Large intestine (tissue), 3 donors: ENCODE results near the gene SLC6A3. TPM values are rescaled to one million over a fixed set of nuclear protein-coding genes. Genes with fewer than 3 reads are reported as not detected.

ENCODE experiments used
- DNase-seq, 2 donors: peaks; one replicate each; pipeline versions ENCODE4 v3.0.0 to v3.0.0-alpha.2; 2013
- H3K27ac ChIP-seq: one replicate; pipeline ENCODE4 v1.5.1; 2013; ENCODE audit warnings: low read length
- H3K27me3 ChIP-seq: 2 replicates; pipeline ENCODE4 v1.6.1; 2013; ENCODE audit warnings: low read length; ENCODE audit not compliant: control insufficient read depth, insufficient read depth
- H3K36me3 ChIP-seq: 2 replicates; pipeline ENCODE4 v1.6.1; 2013; ENCODE audit warnings: low read length; ENCODE audit not compliant: control insufficient read depth, insufficient read depth
- H3K4me1 ChIP-seq: one replicate; pipeline ENCODE4 v1.6.1; 2013; ENCODE audit warnings: low read length; ENCODE audit not compliant: control insufficient read depth, insufficient read depth
- H3K4me3 ChIP-seq: one replicate; pipeline ENCODE4 v1.5.1; 2013; ENCODE audit warnings: low read length
- H3K9me3 ChIP-seq: one replicate; pipeline ENCODE4 v1.6.1; 2013; ENCODE audit warnings: mild to moderate bottlenecking, low read depth, low read length, moderate library complexity; ENCODE audit not compliant: control insufficient read depth
- WGBS: methylation state at CpG from one replicate; pipeline ENCODE4 v1.1.5; 2013; ENCODE audit warnings: low lambda C conversion rate; ENCODE audit not compliant: insufficient coverage; 5-methylcytosine and 5-hydroxymethylcytosine counted together
- polyA plus RNA-seq: library from polyadenylated mRNA; unstranded; fragments of 120-200 nt; gene quantifications from one replicate; pipeline ENCODE4 v1.2.1, GENCODE V29; 2013

The SLC6A3 gene
- polyA plus RNA-seq, 1 donor = 0.13 TPM

GRCh38 chr5:1420211-1421195 lies 24.7 kb downstream of the SLC6A3 start:
- no peak overlapping the region for H3K27ac ChIP-seq
- H3K36me3 ChIP-seq = no peaks in the 10 kb centered on the region
- DNase-seq = no peak
- H3K9me3 ChIP-seq = peaks cover 7% of the 10 kb centered on the region
- WGBS = no CpG with 5 or more reads among the region's 23 CpGs
- H3K4me3 ChIP-seq = no peak overlapping the region
- no peaks in the 10 kb centered on the region for H3K27me3 ChIP-seq
- no peaks in the 10 kb centered on the region for H3K4me1 ChIP-seq

DNA sequence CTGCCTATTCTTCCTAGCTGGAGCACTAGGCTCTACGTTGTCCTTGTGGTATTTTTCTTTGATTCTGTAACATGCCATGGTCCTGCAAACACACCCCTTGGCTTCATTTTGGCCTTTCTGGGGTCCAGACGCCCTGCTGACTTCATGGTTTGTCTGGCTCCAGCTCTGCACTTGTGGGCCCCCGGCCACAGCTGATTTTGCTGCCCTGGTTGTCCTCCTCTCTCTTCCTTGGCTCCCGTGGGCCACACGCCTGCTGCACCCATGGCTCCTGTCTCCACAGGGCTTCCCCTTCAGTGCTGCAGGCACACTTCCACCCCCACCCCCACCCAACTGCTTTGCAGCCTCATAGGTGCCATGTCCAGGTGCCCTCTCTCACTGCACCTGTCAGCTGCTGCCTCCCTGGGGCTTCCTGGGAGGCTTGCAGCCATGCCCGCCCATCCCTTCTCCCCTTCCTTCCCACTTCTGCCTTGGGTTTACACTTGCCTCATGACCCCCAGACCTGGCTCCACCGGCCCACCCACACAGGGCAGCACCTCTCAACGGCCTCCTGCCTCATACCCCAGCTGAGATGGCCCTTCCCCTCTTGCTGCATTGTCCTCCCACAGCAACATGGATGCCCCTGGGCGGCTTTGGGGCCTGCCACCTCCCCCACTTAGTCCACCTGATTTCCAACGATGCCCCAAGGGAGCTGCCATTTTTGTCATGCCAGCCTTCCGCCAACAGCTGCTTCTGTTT lies 25.6 kb downstream of the SLC6A3 start:
- Histone ChIP-seq H3K27me3 (no peaks in the 10 kb centered on the region), H3K4me3 (no peak overlapping the region), H3K9me3 (peaks cover 7% of the 10 kb centered on the region), H3K4me1 (no peaks in the 10 kb centered on the region), H3K27ac (no peak overlapping the region), H3K36me3 (no peaks in the 10 kb centered on the region)
- WGBS = 52% methylated on average over 2 of the region's 11 CpGs
- DNase-seq = no peak

GRCh38 chr5:1418921-1419280 lies 26.3 kb downstream of the SLC6A3 start:
- H3K27me3 ChIP-seq = no peaks in the 10 kb centered on the region
- no peak overlapping the region for H3K27ac ChIP-seq
- H3K9me3 ChIP-seq = peaks cover 7% of the 10 kb centered on the region
- no peaks in the 10 kb centered on the region for H3K4me1 ChIP-seq
- H3K4me3 ChIP-seq = no peak overlapping the region
- DNase-seq = no peak
- no peaks in the 10 kb centered on the region for H3K36me3 ChIP-seq

- Histone ChIP-seq H3K9me3 (peaks cover 7% of the 10 kb centered on the region), H3K4me1 (no peaks in the 10 kb centered on the region), H3K27me3 (peaks cover 2% of the 10 kb centered on the region), H3K4me3 (no peak overlapping the region), H3K36me3 (no peaks in the 10 kb centered on the region), H3K27ac (no peak overlapping the region)
- DNase-seq = no peak
- 81% methylated on average over 2 of the region's 2 CpGs for WGBS
These were observed 26.9 kb downstream of the SLC6A3 start for GRCh38 chr5:1418238-1418920.

- Histone ChIP-seq H3K9me3 (peaks cover 7% of the 10 kb centered on the region), H3K27ac (no peak overlapping the region), H3K27me3 (peaks cover 5% of the 10 kb centered on the region), H3K4me3 (no peak overlapping the region), H3K36me3 (no peaks in the 10 kb centered on the region), H3K4me1 (no peaks in the 10 kb centered on the region)
- no peak for DNase-seq
- WGBS = no CpG with 5 or more reads among the region's 6 CpGs
These were observed 27.5 kb downstream of the SLC6A3 start for GRCh38 chr5:1417586-1418225.

- H3K4me3 ChIP-seq = no peak overlapping the region
- no peaks in the 10 kb centered on the region for H3K36me3 ChIP-seq
- WGBS = no CpG with 5 or more reads among the region's 12 CpGs
- peaks cover 5% of the 10 kb centered on the region for H3K27me3 ChIP-seq
- peaks cover 7% of the 10 kb centered on the region for H3K9me3 ChIP-seq
- H3K27ac ChIP-seq = no peak overlapping the region
- H3K4me1 ChIP-seq = no peaks in the 10 kb centered on the region
- DNase-seq = no peak
These were observed 28.3 kb downstream of the SLC6A3 start for GRCh38 chr5:1416856-1417469.

DNA sequence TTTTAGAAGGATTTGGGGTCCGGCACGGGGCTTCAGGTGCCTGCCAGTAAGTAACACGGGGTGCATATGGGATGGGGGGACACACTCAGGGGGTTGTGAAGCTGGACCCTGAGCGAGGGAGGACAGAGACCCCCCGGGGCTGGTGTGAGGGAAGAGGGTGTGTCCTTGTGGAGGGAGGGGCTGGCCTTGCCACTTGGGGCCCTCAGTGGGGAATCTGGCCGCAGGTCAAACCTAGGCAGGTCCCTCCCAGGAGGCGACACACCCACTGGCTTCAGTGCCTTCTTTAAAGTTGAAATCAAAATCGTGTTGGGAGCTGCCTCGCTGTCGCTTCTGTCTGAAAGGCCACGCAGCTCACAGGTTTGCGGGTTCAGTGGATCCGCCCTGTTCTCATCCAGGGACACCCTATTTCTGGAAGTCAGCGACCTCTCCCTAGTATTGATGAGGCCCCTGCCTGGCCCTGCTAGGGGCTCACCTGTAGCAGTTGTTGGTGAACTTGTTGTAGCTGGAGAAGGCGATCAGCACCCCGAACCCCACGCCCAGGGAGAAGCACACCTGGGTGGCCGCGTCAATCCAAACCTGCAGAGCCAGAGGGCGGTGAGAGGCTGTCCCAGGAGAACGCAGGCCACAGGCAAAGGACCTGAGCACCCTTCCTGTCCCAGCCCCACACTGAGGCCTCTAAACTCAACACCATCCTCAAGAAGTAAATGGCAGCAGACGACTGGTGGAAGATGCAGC lies 29.4 kb downstream of the SLC6A3 start:
- DNase-seq = no peak
- Histone ChIP-seq H3K4me3 (no peak overlapping the region), H3K9me3 (no peaks in the 10 kb centered on the region), H3K36me3 (no peaks in the 10 kb centered on the region), H3K27ac (no peak overlapping the region), H3K4me1 (no peaks in the 10 kb centered on the region), H3K27me3 (peaks cover 5% of the 10 kb centered on the region)
- WGBS = no CpG with 5 or more reads among the region's 22 CpGs

DNA sequence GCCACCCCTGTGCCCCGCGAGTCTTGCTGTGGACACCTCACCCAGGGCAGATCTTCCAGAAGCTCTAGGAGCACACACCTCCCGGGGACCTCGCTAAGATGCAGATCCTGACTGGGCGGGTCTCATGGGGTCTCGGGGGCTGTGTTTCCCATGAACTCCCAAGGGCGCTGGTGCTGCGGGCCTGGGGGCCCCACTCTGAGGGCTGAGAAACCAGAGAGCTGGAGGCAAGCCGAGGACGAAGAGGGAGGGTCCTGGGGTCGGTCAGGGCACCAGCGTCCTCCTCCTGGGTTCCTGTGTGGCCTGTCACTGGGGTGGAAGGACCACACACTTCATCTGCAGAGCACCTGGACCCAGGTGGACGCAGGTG lies 30.2 kb downstream of the SLC6A3 start:
- H3K27me3 ChIP-seq = peaks cover 5% of the 10 kb centered on the region
- no peaks in the 10 kb centered on the region for H3K9me3 ChIP-seq
- no peak for DNase-seq
- no peak overlapping the region for H3K4me3 ChIP-seq
- H3K4me1 ChIP-seq = no peaks in the 10 kb centered on the region
- no peak overlapping the region for H3K27ac ChIP-seq
- H3K36me3 ChIP-seq = no peaks in the 10 kb centered on the region
- no CpG with 5 or more reads among the region's 13 CpGs for WGBS

DNA sequence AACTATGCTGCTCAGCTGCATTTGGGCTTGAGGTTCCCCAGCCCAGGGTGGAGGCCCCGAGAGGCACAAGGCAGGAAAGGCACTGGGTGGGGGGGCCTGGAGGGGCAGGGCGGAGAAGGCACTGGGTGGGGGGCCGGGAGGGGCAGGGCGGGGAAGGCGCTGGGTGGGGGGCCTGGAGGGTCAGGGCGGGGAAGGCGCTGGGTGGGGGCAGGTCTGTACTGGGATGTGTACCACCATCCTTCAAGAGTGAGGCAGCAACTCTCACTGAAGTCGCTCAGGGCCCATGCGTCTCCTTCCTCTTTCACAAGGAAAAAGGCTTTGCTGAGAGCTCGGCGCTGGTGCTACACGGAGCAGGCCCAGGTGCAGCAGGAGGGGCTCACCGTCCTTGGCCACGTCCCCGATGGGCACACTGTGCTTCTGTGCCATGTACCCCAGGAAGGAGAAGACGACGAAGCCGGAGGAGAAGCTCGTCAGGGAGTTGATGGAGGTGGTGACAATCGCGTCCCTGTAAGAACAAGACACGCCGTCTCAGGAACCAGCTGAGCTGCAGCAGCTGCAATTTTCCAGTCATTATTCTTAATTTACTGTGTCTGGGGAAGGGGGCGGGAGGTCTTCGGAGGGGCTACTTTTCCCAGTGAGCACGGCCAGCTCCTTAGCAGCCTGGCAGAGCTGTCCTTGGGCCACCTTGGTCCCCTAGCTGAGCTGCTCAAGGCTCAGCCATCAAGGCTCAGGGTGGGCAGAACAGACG lies 30.8 kb downstream of the SLC6A3 start:
- DNase-seq = no peak
- Histone ChIP-seq H3K27ac (no peak overlapping the region), H3K9me3 (no peaks in the 10 kb centered on the region), H3K36me3 (no peaks in the 10 kb centered on the region), H3K4me1 (no peaks in the 10 kb centered on the region), H3K27me3 (peaks cover 5% of the 10 kb centered on the region), H3K4me3 (no peak overlapping the region)
- WGBS = no CpG with 5 or more reads among the region's 27 CpGs
